ENCODE data around the gene TERB1.
A peak's percentile ranks its signal among the peaks of the same experiment; 100 is the strongest.

TERB1 gene

GRCh38 chr16:66801320-66802105, at the start of gene TERB1:
Gene TERB1 (minus strand): TSS chr16:66801584. CDS start chr16:66796798, 4,786 bp downstream.
- DNase-seq, result no peak

- no peak for DNase-seq
These were observed 48.9 kb upstream of the TERB1 start for GRCh38 chr16:66850115-66850815.

- DNase-seq, result no peak
These were observed 48.2 kb upstream of the TERB1 start for GRCh38 chr16:66849549-66849948.

- no peak for DNase-seq
These were observed 47.6 kb upstream of the TERB1 start for GRCh38 chr16:66849021-66849420.

- DNase-seq, result no peak
These were observed 46.8 kb upstream of the TERB1 start for GRCh38 chr16:66848172-66848571.

- DNase-seq, result no peak
These were observed 46.2 kb upstream of the TERB1 start for GRCh38 chr16:66847533-66848067.

- no peak for DNase-seq
These were observed 45.4 kb upstream of the TERB1 start for GRCh38 chr16:66846831-66847230.

DNA sequence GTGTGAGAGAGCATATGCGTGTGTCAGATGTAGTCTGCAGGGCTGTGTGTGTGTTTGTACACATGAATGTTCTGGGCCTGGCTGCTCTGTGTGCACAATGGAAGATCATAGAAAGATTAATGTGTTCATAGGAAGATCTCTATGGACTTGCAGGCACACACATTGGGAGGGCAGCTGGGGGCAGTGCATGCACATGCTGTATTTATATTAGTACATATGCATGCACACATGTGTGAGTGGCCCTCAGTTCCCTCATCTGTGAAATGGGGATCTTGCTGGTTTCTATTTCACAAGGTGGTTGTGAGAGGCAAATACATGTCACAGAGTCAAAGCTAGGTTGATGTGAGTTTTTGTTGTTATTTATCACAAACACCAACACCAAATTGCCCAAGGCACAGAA, 44.9 kb upstream of the TERB1 start:
- no peak for DNase-seq

DNA sequence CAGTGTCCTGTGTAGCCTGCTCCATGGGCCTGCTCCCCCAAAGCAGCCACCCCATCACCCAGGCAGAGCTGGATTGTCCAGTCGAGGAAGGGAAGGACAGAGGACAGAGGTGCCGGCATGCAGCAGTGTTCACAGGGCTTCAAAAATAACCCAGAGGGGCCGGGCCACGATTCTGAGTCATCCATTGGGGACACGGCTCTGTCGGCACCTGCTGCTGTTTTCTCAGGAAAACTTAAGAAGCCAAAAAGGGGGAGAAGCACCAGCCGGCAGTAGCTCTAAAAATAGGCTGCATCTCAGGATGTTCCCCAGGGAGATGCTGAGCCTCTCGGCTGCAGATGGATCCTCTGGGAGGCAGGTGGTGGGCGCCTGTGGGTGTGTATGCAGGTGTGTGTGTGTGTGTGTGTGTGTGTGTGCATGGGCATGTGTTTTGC, 44.4 kb upstream of the TERB1 start:
- no peak for DNase-seq

- DNase-seq, result no peak
These were observed 43.7 kb upstream of the TERB1 start for GRCh38 chr16:66845080-66845410.

GRCh38 chr16:66844342-66845079, 43.1 kb upstream of the TERB1 start, which contains the start of gene CA7:
Gene CA7 (plus strand): TSS chr16:66844414. CDS start chr16:66844488, 74 bp downstream.
- no peak for DNase-seq

GRCh38 chr16:66844009-66844341, 42.6 kb upstream of the TERB1 start:
- no peak for DNase-seq

DNA sequence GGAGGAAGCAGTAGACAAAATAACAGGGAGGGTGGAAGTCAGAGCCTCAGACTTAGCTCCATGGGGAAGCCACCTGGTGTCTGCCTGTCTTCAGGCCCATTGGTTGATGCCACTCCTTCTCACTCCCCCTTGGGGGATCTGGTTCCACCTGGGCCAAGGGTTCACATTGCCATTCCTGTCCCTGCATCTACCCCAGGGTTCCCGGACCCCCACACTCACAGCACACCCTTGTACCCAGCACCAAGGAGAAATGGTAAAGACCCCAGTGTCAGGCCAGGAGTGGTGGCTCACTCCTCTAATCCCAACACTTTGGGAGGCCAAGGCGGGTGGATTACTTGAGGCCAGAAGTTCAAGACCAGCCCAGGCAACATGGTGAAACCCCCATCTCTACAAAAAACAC, 41.8 kb upstream of the TERB1 start:
- no peak for DNase-seq

- no peak for DNase-seq
These were observed 41.4 kb upstream of the TERB1 start for GRCh38 chr16:66842765-66843164.

DNA sequence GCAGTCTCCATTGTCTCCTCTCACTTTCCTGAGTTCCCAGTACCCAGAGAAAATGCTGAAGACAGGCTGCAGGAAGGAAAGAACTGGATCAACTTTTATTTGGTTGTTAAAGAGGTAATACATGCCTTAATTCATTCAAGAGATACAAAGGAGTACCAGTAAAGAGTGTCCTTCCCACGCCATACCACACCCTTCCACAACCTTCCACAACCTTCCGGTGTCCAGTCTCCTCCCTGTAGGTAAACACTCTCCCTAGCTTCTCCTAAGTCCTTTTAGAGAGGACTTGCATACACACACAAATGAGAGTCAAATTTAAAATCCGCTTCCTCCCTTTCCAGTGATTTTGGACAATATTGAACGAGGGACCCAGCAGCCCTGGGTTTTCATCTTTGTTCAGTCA, 40.0 kb upstream of the TERB1 start:
- no peak for DNase-seq

DNA sequence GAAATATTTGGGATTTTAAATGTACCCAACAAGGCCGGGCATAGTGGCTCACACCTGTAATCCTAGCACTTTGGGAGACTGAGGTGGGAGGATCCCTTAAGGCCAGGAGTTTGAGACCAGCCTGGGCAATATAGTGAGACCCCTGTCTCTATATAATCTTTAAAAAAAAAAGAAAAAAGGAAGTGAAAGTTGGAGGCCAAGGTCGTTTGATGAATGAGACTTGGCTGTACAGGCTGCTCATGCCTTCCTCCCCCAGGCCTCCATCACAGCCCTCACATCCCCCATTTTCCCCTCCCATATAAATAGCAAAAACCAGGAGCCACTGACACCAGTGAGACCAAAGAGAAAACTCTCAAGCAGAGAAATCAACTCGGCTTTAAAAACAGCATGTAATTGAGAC, 39.5 kb upstream of the TERB1 start:
- DNase-seq, result no peak

DNA sequence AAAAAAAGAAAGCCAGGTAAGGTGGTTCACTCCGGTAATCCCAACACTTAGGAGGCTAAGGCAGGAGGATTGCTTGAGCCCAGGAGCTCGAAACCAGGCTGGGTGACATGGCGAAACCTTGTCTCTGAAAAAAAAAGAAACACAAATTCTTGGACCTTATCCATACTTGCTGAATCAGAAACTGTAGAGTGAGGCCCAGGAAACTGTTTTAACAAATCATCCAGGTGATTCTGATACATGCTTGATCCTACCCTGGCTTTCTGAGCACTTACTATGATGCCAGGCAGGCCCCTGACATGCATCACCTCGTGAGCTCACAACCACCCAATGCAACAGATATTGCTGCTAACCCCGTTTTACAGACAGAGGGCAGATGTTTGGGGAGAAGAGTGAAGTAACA, 33.4 kb upstream of the TERB1 start:
- no peak for DNase-seq

- DNase-seq, result no peak
These were observed 31.4 kb upstream of the TERB1 start for GRCh38 chr16:66832661-66833305.

DNA sequence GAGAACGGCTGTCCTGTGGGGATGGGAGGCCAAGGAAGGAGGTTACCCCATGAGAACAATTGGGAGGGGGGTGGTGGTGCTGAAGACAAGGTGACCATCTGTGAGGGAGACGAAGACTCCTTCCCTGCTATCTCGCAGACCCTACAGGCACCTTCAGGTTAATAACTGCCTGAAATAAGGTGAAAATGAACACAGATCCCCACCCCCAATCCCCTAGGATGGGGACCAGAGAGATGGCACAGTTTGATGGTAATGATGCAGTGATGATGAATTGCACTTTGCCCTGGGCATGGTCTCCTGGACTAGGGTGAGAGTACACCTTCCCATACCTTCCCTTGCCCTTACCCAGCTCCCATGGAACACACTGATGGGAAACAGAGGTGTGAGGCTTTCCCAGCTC, 30.8 kb upstream of the TERB1 start:
- DNase-seq, result no peak

DNA sequence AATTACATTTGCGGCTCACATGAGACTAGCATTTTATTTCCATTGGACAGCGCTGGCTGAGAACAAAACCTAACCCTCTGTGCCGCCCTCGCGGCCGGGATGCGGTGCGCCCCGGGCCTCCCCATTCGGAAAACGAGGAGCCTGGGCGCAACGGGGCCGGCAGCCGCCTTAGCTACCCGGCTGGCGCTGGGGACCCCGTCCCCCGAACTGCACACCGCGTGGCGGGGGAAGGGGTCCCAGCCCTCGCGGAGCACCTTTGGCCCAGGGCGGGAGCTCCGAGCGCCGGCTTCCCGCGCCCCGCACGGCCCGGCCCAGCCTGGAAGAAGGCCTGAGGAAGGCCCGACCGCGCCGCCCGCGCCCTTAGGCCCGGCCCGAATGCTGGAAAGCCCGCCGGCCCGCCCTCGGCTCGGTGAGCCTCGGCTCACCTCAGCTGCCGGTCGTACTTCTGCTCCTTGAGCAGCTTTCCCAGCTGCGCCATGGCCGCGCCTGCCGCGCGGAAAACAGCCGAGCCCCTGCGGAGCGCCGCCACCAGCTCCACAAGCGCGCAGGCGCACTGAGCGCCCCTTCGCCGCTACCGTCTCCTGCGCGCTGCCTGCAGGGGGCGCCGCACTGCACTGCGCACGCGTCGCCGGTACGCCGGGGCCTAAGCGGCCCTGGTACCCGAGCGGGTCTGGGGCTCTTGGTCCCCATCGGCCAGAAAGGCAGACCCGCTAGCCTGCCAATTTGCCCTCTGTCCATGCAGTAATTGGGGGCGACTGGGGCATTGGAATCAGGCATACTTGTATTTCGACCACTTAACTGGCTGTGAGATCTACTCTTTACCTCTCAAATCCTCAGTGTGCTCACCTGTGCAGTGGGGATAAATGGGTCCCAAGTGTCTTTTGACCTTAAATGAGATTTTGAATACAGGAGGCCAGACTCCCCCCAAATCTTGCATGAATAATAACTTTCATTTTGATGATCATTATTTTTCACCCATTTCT, 29.3 kb upstream of the TERB1 start, which contains the start of gene NAE1:
Gene NAE1 (minus strand): TSS at position 555 of the 983 bp plus-strand sequence. CDS start 77 bp downstream, at position 478.
- peak; percentile 93 for DNase-seq

DNA sequence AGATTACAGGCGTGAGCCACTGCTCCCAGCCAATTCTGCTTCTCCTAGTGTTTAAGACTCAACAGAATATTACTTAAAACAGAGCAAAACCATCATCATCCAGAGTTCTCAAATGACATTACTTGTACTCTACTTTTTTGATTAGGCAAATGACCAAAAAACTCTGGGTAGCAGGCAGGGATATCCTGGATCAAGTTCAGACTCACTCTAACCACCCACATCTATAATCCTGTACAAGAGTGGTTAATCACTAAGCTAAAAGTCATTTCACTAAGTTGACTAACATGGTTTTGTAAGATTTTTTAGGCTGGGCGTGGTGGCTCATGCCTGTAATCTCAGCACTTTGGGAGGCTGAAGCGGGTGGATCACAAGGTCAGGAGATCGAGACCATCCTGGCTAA, 22.6 kb upstream of the TERB1 start:
- DNase-seq, result no peak

DNA sequence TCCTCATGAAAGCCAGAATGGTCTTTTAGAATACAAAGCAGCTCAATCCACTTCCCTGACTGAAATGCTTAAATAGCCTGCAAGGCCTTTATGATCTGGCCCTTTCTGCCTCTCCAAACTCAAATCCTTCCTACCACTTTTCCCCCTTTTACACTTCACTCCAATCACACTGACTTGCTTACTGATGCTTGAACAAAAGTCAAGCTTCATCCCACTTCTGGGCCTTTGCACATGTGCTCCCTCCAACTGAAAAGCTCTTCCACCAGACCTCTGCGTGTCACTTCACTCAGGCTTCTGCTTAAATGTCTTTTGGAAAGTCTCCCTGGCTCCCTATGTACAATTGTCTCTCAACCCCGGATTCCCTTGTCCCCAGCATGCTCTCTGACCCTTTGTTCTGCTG, 13.3 kb upstream of the TERB1 start:
- no peak for DNase-seq
